Suppressor macrophage treated with lipopolysaccharide for 4 hours (primary cell): ENCODE data around the gene PSMD1.
"Not testable (repeated sequence)": the region's sequence is repeated elsewhere in the genome, so short reads cannot be mapped to it uniquely, and the experiment has no call there.

Experiments used
- DNase-seq: peaks from one replicate; pipeline ENCODE4 v3.0.0-alpha.2; 2020

PSMD1 gene

DNA sequence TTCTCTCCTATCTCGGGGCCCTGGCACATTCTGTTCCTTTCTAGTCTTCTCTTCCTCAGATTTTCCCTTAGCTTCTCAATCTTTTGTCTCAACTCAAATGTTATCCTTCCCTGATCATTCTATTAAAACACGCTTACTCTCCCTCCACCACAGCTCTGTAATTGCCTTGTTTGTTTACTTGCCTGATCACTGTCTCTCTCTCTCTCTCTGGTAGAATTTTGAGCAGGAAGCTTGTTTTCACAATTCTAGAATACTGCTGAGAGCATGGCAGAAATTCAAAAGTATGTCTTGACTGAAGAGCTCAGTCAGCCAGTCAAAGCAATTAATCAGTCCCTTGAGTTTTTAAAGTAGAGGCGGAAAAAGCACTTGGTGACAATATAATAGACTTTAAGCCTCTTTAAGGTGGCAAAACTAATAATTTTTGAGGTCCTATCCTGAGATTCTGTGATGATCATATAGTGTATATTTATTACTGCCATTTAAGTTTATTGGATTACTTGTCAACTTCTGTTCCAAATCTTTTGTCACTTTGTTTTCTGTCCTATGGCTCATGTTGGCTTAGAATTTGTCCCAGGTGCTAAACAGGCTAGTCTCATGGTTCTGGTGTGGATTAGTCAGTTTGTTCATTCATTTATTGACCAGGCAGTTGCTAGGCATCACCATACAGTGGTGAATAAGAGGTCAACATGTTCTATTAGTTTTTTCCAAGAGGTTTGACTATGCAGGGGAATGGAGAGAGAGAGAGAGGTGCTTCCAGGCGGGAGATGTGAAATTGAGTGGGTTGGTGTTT is 2.3 kb downstream of the PSMD1 start:
- no peak for DNase-seq

DNA sequence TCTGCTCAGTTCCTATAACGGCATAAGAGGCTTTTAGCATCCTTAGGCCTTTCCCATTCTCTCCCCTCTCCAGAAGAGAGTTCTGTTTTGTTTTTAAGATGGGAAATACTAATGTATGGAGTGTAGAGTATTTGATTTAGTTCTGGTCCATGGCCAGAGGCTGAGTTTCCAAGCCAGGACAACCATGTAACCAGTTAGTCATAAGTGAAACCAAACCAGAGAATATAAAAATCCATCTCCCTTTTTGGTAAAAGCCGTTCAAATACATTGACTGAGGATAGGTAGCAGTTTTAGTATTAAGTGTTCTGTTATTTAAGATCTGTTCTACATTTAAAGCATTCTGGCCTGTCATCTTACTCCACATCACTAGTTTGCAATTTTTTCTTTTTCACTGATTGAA is 3.1 kb downstream of the PSMD1 start:
- no peak for DNase-seq

DNA sequence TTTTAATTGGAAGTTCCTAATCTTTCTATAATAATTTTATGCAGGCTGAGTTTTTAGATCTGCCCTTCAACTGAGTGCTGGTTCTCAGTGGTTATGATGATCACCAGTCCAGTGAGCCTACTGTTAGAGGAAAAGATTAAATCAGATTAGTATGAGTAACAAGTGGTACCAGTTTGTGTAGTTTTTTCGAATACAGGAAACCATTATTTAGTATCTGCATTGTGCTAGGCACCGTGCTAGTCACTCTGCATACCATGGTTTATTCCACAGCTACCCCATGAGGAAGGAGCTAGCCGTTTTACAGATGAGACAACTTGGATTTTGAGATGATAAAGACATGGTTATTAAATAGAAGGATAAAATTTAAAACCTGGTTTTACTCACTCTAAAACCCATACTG is 6.1 kb downstream of the PSMD1 start:
- DNase-seq, result no peak

DNA sequence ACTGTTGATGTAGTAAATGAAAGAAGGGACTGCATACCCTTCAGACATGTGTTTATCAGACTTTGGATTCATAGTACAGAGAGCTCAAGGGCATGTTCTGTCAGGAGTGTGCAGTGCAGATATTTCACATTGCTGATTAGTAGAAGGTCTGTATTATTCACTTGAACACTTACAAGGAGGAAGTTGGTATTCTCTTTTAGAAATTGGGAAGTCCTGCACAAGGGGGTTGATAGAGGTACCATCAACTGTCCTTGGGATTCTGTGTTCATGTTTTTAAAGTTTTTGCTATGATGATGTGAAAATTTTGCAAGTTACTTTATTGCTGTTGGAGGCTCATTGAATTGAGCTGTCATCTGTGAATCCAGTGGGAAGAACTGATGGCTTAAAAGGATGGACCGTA is 6.7 kb downstream of the PSMD1 start:
- DNase-seq, result no peak

DNA sequence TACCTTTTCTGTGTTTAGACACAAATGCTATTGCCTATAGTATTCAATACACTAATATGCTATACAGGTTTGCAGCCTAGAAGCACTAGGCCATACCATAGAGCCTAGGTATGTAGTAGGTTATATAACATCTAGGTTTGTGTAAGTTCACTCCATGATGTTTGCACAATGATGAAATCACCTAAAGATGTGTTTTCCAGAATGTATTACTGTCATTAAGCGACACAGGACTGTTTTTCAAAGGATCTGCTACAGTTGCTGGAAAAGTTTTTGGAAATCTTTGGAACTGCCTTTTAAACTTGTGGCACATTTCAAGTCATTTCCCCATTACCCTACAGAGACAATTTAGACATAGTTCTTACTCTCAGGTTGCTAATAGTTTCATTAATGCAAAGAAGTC is 9.3 kb downstream of the PSMD1 start:
- DNase-seq, result no peak

DNA sequence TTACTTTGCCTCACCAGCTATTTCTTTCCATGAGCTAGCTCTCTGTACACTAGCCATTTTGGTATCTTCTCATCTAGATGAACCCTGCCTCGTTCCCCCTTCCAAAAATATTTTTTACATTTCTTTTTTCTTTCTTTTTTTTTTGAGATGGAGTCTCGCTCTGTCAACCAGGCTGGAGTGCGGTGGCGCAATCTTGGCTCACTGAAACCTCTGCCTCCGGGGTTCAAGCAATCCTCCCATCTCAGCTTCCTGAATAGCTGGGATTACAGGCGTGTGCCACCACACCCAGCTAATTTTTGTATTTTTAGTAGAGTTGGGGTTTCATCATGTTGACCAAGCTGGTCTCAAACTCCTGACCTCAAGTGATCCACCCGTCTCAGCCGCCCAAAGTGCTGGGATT is 10.9 kb downstream of the PSMD1 start:
- not testable (repeated sequence) for DNase-seq

DNA sequence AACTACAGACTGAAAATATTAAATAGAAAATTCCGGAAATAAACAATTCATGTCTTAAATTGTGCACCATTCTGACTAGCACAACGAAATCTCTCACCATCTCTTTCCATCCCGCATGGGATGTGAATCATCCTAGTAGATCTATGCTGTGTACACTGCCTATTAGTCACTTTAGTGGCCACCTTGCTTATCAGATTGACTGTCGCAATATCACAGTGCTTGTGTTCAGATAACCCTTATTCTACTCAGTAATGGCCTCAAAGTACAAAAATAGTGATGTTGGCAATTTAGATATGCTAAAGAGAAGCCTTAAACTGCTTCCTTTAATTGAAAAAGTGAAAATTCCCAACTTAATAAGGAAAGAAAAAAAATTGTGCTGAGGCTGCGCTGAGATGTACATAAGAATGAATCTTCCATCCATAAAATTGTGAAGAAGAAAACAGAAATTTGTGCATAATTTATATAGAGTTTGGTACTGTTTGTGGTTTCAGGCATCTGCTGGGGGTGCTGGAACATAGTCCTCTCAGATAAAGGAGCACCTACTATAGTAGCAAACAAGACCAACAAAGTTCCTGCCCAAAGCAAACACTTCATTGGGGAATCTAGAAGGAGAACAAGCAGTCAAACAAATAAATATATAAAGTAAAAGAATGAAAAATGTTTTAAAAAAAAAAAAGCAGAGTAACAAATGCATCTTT is 12.0 kb downstream of the PSMD1 start:
- DNase-seq, result no peak

DNA sequence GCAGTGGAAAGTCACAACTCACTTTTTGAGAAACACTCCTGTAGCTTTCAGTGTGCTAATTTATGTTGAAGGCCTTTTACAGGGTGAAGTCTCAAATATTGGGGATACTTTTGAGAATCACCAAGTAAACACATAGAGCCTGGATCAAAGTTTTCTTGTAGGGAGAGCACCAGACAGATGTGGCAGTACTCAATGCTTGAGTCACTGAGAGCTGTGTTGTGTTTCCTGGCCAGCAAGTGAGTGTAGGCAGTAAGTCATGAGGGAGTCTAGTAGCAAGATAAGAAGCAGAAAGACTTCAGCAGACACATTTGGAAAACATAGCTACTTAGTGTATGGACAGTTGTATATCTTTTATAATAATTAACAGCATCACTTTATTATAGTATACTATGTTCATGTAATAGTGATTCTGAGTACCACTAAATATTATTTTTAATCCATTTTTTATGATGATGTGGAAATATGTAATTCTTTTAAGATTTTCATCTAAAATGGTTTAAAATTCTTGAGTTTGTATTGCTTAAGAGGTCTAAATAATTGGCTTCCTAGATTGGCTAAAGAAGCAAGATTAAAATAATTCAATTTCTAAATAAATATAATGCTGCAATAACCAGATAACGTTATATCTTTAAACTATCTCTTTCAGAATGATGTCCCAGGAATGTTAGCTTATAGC is 12.8 kb downstream of the PSMD1 start:
- no peak for DNase-seq

DNA sequence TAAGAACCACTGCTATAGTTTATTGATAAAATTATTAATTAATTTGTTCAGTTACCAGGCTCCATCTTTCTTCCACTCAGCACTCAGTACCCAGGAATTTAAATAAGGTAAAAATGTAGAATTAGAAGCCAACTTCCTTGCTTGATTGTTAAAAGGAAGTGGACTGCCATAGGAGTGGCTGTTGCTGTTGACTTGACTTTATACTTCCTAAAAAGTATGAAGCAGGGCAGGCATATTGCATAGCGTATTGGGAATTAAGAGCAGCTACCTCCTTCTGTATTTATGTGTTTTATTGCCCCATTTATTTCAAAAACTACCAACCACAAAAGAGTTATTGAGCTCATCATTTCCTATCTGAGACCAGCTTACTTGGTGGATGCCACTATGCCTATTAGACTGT is 27.9 kb downstream of the PSMD1 start:
- DNase-seq, result peak; percentile 18

DNA sequence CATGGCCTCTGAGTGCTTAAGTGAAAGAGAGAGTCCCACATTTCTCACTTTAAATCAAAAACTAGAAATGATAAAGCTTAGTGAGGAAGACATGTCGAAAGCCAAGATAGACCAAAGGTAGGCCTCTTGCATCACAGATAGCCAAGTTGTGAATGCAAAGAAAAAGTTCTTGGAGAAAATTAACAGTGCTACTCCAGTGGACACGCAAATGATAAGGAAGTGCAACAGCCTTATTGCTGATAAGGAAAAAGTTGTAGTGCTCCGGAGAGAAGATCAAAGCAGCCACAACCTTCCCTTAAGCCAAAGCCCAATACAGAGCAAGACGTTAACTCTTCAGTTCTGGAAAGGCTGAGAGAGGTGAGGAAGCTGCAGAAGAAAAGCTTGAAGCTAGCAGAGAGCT is 32.1 kb downstream of the PSMD1 start:
- DNase-seq, result no peak

DNA sequence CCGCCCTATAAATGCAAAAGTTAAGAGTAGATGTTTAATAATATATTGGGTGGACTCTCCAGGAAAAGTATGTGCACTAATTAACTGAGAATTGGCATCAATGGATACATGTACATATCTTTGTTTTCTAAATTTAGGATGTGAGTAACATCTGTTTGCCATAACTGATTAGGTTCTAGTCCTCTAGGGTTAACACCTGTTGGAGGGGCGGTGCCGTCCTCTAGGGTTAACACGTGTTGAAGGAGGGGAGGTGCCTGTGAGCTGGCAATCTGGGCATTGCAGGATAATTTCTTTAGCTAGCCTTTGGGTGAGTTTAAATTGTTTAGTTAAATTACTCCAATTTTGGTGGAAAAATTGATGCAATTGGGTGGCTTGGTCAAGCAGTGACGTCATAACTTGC is 37.3 kb downstream of the PSMD1 start:
- DNase-seq, result no peak

DNA sequence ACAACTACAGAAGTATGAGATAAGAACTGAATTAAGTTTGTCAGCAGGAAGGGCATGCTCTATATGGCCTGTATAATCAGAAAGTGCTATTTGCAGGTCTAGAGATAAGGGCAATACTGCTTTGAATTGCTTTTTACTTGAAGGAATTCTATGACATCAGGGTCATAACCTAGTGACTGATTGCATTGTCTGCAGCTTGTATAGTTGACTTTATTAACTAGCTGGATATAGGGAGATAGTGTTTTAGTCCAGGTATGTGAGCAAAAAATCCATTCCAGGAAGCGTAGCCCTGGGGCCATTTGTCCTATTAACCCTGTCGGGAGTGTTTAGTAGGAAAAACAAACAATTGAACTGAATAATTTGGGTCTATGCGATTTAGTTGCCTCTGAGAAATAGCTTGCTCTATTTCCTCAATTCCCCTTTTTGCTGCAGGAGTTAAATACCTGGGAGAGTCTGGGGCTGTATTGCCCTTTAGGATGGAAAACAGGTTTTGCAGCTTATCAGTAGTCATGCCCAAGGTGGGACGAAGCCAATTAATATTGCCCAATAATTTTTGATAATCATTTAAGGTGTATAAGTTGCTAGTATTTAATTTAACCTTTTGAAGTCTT is 38.2 kb downstream of the PSMD1 start:
- DNase-seq, result no peak

DNA sequence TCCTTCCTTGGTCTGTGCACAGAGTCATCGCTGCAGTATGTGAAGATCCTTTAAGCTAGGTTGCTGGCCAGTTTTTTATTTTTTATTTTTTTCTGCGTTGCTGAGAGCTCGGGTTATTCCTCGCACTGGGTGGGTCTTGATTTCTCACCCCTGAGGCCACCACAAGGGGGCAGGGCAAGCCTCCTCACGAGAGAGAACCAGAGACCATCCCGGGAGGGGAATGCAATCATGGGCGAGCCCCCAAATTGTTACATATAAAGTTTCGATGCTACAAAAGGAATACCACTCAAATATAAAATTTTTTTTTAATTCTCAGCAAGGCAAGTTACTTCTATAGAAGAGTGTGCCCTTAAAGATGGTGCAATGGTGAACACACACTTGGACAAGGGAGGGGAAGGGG is 43.3 kb downstream of the PSMD1 start:
- no peak for DNase-seq

DNA sequence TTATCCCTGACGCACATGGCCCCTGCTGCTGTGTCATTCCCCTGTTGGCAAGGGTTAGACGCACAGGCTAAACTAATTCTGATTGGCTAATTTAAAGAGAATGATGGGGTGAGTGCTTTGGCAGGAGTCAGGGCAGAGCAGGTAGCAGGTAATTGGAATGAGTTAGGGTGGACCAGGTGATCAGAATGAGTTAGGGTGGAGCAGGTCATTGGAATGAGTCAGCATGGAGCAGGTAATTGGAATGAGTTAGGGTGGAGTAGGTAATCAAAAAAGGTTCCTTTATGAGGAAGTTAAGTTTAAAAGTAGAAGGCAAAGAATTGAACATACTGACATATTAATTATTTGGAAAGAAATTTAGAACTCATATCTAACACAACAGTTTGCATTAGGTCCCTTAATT is 43.7 kb downstream of the PSMD1 start:
- not testable (repeated sequence) for DNase-seq

DNA sequence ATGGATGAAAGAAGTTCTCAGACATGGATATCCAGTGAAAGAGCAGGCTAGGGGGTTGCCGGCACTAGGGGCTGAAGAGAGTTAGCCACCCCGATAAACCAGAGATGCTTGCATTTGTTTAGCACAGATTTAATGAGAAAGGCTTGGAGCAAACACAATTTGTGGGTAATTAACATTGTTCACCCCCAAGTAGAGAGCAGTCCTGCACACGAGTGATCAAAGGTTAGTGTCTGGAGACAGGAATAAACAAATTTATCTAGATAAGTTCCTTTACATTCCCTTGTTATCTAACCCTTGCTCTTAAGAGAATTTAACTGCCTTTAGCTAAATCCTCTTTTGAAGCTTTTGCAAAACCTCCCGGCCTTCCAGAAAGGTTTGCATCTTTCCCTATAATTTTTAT is 44.3 kb downstream of the PSMD1 start:
- no peak for DNase-seq

DNA sequence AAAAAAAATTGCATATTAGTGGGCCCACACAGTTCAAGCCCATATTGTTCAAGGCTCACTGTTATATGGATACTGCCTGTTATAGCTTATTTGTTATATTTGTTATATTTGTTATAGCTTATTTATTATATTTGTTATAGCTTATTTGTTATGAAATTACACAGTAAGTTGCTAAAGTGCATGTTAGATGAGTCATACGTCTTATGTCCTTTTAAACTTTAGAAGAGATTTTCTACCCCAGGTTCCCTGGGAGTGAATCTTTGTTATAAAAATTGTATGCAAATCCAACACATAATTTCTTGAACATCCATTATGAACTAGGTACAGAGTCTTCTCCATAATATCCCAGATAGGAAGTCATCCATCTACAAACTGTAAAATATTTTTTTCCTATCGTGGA is 46.1 kb downstream of the PSMD1 start:
- peak; percentile 22 for DNase-seq

DNA sequence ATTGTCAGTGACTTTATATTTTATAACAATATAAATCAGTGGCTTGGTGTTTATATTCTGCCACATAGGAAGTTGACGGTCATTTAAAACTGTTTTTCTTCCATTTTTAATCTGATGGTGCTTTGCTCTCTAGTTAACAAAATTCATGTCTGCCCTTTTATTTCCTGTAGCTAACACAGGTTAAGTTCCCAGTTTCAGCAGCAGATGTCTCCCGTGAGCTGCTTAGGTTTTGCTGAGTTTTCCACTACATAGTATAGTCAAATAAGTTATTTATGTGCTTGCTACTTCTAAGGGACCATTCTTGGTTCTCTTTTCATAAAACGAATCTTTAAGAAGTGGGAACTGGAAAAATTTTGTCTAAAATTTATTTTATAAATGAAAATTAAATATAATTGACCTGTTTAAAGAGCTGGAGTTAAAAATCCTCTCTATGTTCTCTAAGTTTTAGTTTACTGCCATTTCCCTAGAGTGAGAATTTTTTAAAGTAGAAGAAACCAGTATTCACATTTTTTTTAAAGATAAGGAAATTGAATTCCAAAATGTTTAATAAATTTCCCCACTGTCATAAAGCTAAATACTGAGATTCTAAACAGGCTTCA is 47.5 kb downstream of the PSMD1 start:
- peak; percentile 81 for DNase-seq

DNA sequence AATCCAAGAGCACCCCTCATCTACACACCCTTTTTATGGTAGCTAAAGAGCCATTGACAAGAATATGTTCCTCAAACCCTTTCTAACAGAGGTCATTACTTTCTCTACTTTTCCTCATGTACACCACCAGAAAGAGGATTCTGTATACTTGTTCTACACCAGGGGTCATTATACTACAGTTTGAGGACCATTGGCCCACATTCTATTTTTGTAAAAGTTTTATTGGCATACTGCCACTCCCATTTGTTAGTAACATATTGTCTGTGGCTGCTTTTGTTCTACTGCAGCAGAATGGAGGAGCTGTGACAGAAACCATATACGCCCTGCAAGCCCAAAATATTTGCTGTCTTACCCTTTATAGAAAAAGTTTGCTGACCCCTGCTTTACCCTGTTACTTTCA is 53.9 kb downstream of the PSMD1 start:
- DNase-seq, result peak; percentile 16

DNA sequence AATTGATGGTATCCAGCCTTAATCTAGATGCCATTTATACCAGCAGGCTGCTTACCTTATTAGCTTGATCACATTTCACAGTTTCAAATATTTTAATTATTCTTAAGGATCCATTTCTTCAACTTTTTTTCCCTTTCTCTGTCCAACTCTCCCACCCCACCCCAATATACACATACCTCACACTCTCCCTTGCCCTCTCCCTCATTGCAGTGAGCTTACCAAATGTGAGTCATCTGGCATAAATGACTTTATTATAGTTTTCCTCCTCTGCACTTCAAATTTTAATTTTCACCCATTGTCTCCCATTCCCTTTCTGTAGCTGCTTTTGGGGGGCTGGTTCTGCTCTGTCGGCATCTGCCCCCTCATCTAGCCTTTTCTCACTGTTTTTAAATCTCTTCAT is 55.3 kb downstream of the PSMD1 start:
- DNase-seq, result no peak

DNA sequence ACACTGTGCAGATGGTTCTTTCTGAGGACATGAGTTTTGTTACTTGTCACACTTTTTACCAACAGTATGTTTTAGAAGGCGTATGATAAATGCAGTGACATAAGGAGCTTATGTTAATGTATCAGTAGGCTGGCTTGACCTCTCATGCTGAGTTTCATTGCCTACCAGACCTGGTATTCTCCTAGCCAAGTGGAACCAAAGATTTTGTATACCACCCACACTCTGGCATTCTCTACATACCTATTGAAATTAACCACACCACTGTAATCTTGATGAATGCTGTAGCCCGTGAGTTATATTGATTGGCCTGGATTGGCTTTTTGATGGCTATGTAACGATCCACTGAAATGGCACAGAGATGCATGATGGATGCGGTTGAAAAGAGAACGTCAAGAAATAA is 56.8 kb downstream of the PSMD1 start:
- DNase-seq, result no peak

DNA sequence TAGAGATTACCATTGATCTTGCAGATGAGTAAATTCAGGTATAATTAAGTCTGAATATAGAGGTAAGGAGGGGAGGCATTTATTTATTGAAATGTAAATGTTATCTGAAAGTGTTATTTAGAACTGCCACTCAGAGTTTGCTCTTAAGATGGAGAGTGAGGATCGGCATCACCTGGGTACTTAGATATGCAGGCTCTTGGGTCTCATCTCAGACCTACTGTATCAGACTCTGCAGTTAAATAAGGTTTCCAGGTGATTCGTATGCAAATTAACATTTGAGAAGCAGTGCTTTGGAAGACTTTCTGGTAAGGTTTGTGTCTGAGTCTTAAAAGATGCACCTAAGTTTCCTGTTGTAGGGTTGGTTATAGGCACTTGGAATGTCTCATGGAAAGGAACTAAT is 59.0 kb downstream of the PSMD1 start:
- no peak for DNase-seq

DNA sequence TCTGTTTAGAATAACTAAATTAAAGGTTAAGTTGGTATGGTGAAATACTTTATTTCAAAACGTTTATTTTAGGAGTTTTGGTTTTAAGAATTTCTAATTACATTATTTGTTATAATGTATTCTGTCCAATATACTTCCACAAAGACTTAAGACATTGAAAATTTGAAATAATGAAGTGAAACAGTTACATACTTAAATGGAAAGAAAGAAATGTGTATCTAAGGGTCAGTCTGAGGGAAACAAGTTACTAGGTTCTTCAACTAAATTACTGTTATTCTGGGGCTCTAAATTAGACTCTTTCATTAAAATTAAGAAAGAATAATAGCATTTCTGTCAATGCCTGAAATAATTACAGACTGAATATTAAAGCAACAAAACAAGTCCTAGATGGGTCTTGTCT is 60.5 kb downstream of the PSMD1 start:
- DNase-seq, result no peak

DNA sequence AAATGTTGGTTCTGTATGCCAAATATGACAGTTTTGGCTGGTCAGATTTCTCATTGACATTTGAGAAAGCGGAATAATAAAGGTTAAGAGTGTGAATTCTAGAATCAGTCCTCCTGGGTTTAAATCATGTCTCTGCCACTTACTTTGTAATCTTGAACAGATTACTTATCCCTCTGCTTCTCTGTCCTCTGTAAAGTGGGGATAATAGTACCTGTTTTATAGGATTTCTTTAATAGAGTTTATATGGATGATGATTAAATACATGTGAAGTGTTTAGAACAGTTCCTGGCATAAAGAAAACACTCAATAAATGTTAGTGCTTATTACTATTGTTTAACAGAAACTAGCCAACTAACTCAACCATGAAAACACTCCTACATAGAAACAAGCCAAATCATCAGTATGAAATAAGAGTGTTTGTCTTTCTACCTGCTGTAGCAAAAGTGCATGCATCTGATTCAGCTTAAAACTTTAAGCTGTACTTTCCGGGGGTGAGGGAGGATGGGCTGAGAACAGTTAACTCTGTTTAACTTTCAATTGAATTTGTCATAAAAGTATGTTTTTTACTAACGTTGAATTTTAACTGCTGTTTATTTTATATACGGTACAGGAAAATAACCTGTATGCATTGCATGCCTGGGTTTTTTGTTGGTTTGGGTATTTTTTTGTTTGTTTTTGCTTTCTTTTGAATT is 61.4 kb downstream of the PSMD1 start:
- DNase-seq, result no peak
